D721Med (cell line): ENCODE measurements around the gene GPAM.

Experiments
- DNase-seq: peaks from one replicate; pipeline ENCODE4 v3.0.0; 2011; ENCODE audit warnings: low spot score; ENCODE audit not compliant: insufficient read length
- FAIRE-seq: peaks from 2 replicates; lab custom pipeline; 2011; peaks lifted over from hg19 to GRCh38; lab: Jason Lieb, UNC
- TF ChIP-seq, protein P1 (sequence below): IDR thresholded peaks from 2 replicates; pipeline ENCODE4 v1.5.1; 2012; ENCODE audit warnings: mild to moderate bottlenecking, control low read depth; ENCODE audit not compliant: insufficient read depth; ENCODE audit errors: missing control alignments

The GPAM gene

DNA sequence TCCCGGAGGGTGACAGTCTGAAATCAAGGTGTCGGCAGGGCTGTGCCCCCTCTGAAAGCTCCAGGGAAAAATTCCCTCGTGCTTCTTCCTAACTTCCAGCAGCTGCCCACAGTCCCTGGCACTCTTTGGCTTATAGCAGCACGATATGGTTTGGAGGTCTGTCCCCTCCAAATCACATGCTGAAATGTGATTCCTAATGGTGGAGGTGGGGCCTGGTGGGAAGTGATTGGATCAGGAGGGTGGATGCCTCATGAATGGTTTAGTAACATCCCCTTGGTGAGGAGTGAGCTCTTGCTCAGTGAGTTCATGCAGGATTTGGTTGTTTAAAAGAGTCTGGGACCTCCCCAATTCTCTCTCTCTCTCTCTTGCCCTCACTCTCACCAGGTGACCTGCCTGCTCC lies 51.1 kb downstream of the GPAM start:
- FAIRE-seq (no peak), DNase-seq (no peak)
- TF ChIP-seq, protein P1, sequence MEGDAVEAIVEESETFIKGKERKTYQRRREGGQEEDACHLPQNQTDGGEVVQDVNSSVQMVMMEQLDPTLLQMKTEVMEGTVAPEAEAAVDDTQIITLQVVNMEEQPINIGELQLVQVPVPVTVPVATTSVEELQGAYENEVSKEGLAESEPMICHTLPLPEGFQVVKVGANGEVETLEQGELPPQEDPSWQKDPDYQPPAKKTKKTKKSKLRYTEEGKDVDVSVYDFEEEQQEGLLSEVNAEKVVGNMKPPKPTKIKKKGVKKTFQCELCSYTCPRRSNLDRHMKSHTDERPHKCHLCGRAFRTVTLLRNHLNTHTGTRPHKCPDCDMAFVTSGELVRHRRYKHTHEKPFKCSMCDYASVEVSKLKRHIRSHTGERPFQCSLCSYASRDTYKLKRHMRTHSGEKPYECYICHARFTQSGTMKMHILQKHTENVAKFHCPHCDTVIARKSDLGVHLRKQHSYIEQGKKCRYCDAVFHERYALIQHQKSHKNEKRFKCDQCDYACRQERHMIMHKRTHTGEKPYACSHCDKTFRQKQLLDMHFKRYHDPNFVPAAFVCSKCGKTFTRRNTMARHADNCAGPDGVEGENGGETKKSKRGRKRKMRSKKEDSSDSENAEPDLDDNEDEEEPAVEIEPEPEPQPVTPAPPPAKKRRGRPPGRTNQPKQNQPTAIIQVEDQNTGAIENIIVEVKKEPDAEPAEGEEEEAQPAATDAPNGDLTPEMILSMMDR = no peak

DNA sequence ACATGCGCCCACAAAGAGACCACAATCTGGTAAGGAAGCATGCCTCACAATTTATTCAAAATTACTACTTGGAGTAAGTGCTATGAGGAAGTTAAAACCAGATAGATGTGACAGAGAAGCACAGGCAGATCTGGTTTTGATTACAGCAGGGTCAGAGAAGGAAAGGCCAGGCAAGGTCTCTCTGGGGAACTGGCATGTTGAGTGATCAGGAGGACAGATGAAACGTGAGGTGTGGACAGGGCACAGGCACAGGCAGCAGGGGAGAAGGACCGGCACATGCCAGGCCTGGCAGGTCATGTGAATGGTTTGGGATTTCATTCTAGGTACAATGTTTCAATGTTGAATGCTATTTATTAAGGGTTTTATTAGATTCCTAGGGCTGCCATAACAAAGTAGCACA lies 51.6 kb downstream of the GPAM start:
- TF ChIP-seq, protein P1 = no peak
- DNase-seq = no peak
- FAIRE-seq = no peak

DNA sequence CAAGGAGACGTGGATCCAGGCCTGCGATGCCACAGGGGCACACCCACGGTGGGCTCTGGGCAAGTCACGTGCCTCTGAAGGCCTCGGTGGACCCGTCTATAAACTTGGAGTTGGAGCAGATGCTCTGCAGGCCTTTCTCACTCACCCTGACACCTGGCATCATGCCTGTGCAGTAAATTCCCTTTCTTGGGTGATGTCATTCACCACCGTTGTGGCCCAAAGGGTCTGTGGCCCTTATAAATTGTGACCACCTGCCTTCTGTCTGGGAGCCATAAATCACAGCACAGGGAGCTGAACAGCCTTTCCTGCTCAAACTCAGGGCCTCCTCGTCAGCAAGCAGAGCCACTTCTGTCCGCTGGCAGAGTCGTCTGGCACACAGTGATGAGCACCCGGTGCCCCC lies 52.2 kb downstream of the GPAM start:
- TF ChIP-seq, protein P1 = no peak
- no peak for DNase-seq
- no peak for FAIRE-seq

DNA sequence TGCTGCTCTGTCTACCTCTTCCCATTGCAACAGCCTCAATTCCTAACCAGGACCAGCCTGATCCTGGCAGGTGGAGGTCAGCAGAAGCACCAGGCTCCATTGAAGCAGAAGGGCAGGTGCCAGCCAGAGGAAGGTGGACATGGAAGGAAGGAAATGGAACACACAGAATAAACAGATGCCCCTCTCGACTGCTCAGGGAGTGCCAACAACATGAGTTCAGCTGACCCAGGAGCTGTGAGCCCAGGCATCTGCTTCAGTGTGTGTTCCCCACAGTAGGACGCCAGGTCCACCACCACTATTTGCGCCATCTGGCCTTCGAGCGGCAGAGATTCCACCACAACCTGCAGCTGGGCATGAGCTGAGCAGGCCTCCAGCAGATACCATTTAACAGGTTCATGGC lies 56.7 kb downstream of the GPAM start:
- FAIRE-seq (no peak), DNase-seq (no peak)
- TF ChIP-seq, protein P1 = no peak

DNA sequence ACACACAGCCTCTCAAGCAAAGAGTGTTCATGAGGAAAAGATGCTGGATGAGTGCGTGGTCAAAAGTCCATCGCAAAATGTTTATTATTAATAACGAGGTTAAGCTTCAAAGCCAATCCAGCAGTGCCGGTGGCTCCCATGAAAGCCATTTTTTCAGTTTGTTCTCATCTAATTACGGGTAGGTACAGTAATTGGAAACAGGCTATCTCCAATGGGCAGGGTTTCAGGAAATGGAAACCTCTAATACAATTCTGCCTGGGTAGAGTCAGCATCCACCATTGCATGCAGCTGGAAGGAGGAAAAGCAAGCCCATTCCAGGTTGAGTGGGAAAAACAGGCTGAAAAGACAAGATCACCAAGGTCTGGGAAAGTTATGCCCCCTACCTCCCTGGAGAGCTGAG lies 57.4 kb downstream of the GPAM start:
- no peak for FAIRE-seq

DNA sequence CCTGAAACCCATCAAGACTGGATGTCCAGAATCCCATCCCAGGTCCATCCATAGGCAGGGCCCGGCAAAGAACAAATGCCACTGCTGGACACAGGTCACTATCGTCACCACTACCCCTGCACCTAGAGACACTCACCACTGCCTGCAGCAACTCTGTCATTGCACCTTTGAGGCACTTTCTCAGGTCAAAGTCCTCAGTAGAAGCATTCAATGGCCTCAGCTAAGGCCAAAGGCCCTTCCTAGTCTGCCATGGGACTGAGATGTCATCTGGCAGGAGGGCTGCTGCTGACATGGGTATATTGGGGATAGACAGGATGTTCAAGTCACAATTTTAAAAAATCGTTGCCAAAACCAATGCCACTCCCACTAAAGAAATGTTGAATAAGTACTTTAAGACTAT lies 58.7 kb downstream of the GPAM start:
- DNase-seq (no peak), FAIRE-seq (no peak)
- TF ChIP-seq, protein P1 = no peak

More for the DNA sequence above, 57.4 kb downstream of the GPAM start:
- TF ChIP-seq, protein P1 = no peak
- DNase-seq = no peak

DNA sequence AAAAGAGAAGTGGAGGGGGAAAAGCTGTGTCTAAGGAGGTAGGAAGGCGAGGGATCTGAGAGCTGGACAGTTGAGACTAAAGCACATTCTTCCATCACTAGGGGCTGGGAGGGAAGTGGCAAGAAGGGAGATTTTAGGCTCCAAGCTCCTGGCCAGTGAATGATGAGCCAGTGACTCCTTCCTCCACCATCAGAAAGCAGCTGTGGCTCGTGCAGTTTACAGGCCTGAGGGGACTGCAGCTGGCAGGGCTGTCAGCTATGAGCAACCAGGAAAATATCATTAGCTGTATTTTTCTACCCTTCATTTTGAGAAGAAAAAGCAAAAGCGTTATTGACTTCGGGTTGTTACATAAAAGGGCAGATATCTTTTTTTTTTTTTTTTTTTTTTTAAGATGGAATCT lies 60.7 kb downstream of the GPAM start:
- DNase-seq = no peak
- TF ChIP-seq, protein P1 = no peak
- FAIRE-seq = no peak
